CD14-positive monocyte (primary cell): ENCODE measurements around the gene ADM2. TPM values are rescaled to one million over a fixed set of nuclear protein-coding genes. Genes with fewer than 3 reads are reported as not detected.

ENCODE experiments used
- DNase-seq, 3 donors: peaks; one replicate each; pipeline ENCODE4 v3.0.0-alpha.2; 2011 to 2022
- H2AFZ ChIP-seq: 2 replicates; pipeline ENCODE4 v1.6.0; 2012; ENCODE audit warnings: mild to moderate bottlenecking, low read depth, low read length, inconsistent platforms; ENCODE audit not compliant: insufficient read depth, poor library complexity, severe bottlenecking
- H3K27ac ChIP-seq, 2 donors: 1 replicate in 1 of 2; 2 replicates in 1 of 2; pipeline ENCODE4 v1.5.1; 2012 to 2013; ENCODE audit warnings: low read length in 2 of 2, control low read depth in 1 of 2, inconsistent platforms in 1 of 2, low read depth in 1 of 2, mild to moderate bottlenecking in 1 of 2
- H3K27me3 ChIP-seq, 2 donors: one replicate each; pipeline versions ENCODE4 v1.6.0 to v1.6.1; 2011 to 2013; ENCODE audit warnings: low read length in 2 of 2; ENCODE audit not compliant: control insufficient read depth in 2 of 2, insufficient read depth in 2 of 2
- H3K36me3 ChIP-seq, 2 donors: replicated peaks in 1 of 2; 1 replicate in 1 of 2; 2 replicates in 1 of 2; pipeline versions ENCODE4 v1.5.1 to v1.6.1; 2012 to 2013; ENCODE audit warnings: low read length in 2 of 2, control low read depth in 1 of 2, inconsistent platforms in 1 of 2, mild to moderate bottlenecking in 1 of 2; ENCODE audit not compliant: insufficient read depth in 2 of 2, control insufficient read depth in 1 of 2
- H3K4me1 ChIP-seq, 2 donors: 1 replicate in 1 of 2; 2 replicates in 1 of 2; pipeline versions ENCODE4 v1.5.1 to v1.6.1; 2012 to 2013; ENCODE audit warnings: low read length in 2 of 2, control low read depth in 1 of 2, inconsistent platforms in 1 of 2, mild to moderate bottlenecking in 1 of 2, moderate library complexity in 1 of 2; ENCODE audit not compliant: insufficient read depth in 2 of 2, control insufficient read depth in 1 of 2
- H3K4me2 ChIP-seq: replicated peaks from 2 replicates; pipeline ENCODE3; 2012; ENCODE audit warnings: low read length, moderate library complexity, mild to moderate bottlenecking; ENCODE audit not compliant: poor library complexity, severe bottlenecking; ENCODE audit errors: extremely low read depth
- H3K4me3 ChIP-seq, 3 experiments: fragments of 200-600 bp in 1 of 3; sonication (generic) in 1 of 3; replicated peaks in 1 of 3; 1 replicate in 2 of 3; 2 replicates in 1 of 3; pipeline ENCODE4 v1.5.1; 2011 to 2013; ENCODE audit warnings: low read length in 3 of 3, mild to moderate bottlenecking in 3 of 3, control low read depth in 2 of 3, low read depth in 2 of 3, inconsistent platforms in 1 of 3, moderate library complexity in 1 of 3
- H3K79me2 ChIP-seq: 2 replicates; pipeline ENCODE4 v1.6.0; 2012; ENCODE audit warnings: mild to moderate bottlenecking, control low read depth, inconsistent platforms, low read length, moderate library complexity; ENCODE audit not compliant: insufficient read depth
- H3K9ac ChIP-seq: 2 replicates; pipeline ENCODE4 v1.6.0; 2017; ENCODE audit warnings: low read length, mild to moderate bottlenecking; ENCODE audit not compliant: insufficient read depth, poor library complexity, severe bottlenecking
- H3K9me3 ChIP-seq, 2 donors: replicated peaks in 1 of 2; 1 replicate in 1 of 2; 2 replicates in 1 of 2; pipeline versions ENCODE4 v1.5.1 to v1.6.1; 2012 to 2013; ENCODE audit warnings: low read length in 2 of 2, control low read depth in 1 of 2; ENCODE audit not compliant: control insufficient read depth in 1 of 2, insufficient read depth in 1 of 2
- H4K20me1 ChIP-seq: 2 replicates; pipeline ENCODE4 v1.6.0; 2012; ENCODE audit warnings: mild to moderate bottlenecking, low read length, control low read depth, moderate library complexity; ENCODE audit not compliant: insufficient read depth
- H3K27ac Mint-ChIP-seq, 7 donors: one replicate each; pipeline ENCODE4 v1.8.0; 2020; ENCODE audit warnings: mild to moderate bottlenecking in 7 of 7, mixed read lengths in 7 of 7, moderate library complexity in 6 of 7, inconsistent platforms in 2 of 7
- H3K27me3 Mint-ChIP-seq, 3 donors: one replicate each; pipeline ENCODE4 v1.8.0; 2021 to 2022; ENCODE audit warnings: low read depth in 3 of 3, mild to moderate bottlenecking in 3 of 3, mixed read lengths in 3 of 3, moderate library complexity in 3 of 3, inconsistent platforms in 1 of 3
- H3K36me3 Mint-ChIP-seq, 2 donors: one replicate each; pipeline ENCODE4 v1.8.0; 2020; ENCODE audit warnings: mixed read lengths in 2 of 2, inconsistent platforms in 1 of 2, mild to moderate bottlenecking in 1 of 2
- H3K4me1 Mint-ChIP-seq: one replicate; pipeline ENCODE4 v1.8.0; 2020; ENCODE audit warnings: mild to moderate bottlenecking, mixed read lengths
- H3K4me3 Mint-ChIP-seq, 2 donors: one replicate each; pipeline ENCODE4 v1.8.0; 2020; ENCODE audit warnings: mild to moderate bottlenecking in 2 of 2, mixed read lengths in 2 of 2, moderate library complexity in 1 of 2
- H3K9me3 Mint-ChIP-seq, 7 donors: one replicate each; pipeline ENCODE4 v1.8.0; 2020 to 2022; ENCODE audit warnings: mixed read lengths in 7 of 7, mild to moderate bottlenecking in 6 of 7, moderate library complexity in 6 of 7, inconsistent platforms in 2 of 7
- CTCF ChIP-seq: fragments of 200-600 bp; IDR thresholded peaks from one replicate; pipeline ENCODE4 v1.8.0; 2022; ENCODE audit warnings: antibody characterized with exemption, mild to moderate bottlenecking
- WGBS: methylation state at CpG from one replicate; pipeline ENCODE4 v1.1.5; 2013; ENCODE audit warnings: missing lambda C conversion rate; ENCODE audit not compliant: insufficient coverage; 5-methylcytosine and 5-hydroxymethylcytosine counted together
- intact Hi-C, 2 donors: fragments of 100-400 bp; cut with micrococcal nuclease; formaldehyde crosslinking; loops; one replicate each; pipeline versions ENCODE4 v1.15.0 to v1.15.1; 2023
- polyA plus RNA-seq, 3 donors: library from polyadenylated mRNA; depleted of rRNA in 1 of 3; unstranded in 2 of 3; stranded (reverse) in 1 of 3; fragments of 300-500 nt in 2 of 3; fragments of >200 nt in 1 of 3; fragmentation: Illumina TruSeq in 2 of 3; gene quantifications; 1 replicate in 2 of 3; 2 replicates in 1 of 3; pipeline ENCODE4 v1.2.3, GENCODE V29; 2012 to 2021

Gene ADM2
- polyA plus RNA-seq, 3 donors, result 0.05 TPM; not detected in 2

DNA sequence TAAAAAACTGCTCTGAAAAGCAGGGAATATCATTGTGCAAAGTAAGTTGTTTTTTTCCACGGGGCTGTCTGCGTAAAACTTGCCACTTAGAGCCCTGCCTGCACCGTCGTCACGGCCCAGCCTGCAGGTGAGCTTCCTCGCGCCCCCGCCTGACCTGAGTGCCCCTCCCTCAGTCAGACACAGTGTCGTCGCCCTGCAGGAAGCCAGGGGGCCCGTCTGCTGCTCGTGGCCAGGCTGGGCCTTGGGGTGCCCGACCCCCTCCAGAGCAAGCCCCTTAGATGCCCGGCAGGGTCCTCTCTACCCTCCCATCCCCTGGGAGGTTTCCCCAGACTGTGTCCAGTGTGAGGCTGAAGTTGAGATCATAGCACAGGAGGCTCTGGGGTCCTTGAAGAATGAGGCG is 38.1 kb upstream of the ADM2 start:
- Mint-ChIP-seq H3K27me3 (no peaks in the 10 kb centered on the region), H3K4me3 (no peak overlapping the region), H3K9me3 (no peaks in the 10 kb centered on the region), H3K27ac (peak overlapping the region in 4 of 7 donors; percentile 36 to 68 (median 57)), H3K4me1 (peaks cover 2% of the 10 kb centered on the region), H3K36me3 (peaks cover 42 to 76% of the 10 kb centered on the region in 2 donors)
- Histone ChIP-seq H3K9me3 (no peaks in the 10 kb centered on the region), H3K4me3 (no peak overlapping the region), H2AFZ (no peak overlapping the region), H3K27me3 (no peaks in the 10 kb centered on the region), H3K36me3 (peaks cover 72 to 88% of the 10 kb centered on the region in 2 donors), H3K4me2 (no peak overlapping the region), H4K20me1 (peaks cover 58% of the 10 kb centered on the region), H3K9ac (no peak overlapping the region), H3K79me2 (no peaks in the 10 kb centered on the region), H3K27ac (no peak overlapping the region), H3K4me1 (no peaks in the 10 kb centered on the region)
- no peak for DNase-seq
- intact Hi-C loops, result no loop called here
- TF ChIP-seq CTCF, result no peak
- 81% methylated on average over 14 of the region's 15 CpGs for WGBS

DNA sequence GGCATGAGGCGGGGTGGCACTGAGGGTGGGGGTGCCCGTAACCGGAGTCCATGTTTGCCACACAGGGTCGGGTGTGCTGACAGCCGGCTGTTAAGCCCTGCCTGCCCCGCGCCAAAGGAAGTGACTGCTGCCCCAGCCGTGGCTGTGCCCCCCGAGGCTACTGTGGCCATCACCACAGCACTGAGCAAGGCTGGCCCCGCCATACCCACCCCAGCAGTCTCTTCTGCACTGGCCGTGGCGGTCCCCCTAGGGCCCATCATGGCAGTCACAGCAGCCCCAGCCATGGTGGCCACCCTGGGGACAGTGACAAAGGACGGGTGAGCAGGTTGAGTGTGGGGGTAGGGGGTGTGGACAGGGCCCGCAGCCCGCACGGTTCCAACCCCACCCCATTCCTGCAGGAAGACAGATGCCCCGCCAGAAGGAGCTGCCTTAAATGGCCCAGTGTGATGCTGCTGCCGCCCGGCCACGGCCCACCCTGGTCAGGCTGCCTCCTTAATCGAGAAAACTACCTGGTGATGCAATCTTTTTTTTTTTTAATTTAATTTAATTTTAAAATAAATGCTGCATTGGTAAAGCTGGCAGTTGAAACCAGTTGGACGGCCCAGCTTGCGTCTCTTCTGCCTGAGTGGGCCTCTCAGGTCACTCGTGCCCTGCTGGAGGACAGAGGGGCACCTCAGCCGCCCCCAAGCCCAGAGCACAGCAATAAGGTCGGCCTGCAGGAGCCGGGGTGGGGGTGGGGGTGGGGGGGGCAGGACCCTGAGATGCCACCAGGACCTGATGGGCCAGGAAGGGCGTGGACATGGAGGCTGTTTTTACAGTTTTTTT is 37.3 kb upstream of the ADM2 start:
- Mint-ChIP-seq H3K4me3 (no peak overlapping the region), H3K4me1 (peaks cover 2% of the 10 kb centered on the region), H3K36me3 (peaks cover 43 to 76% of the 10 kb centered on the region in 2 donors), H3K9me3 (no peaks in the 10 kb centered on the region), H3K27me3 (no peaks in the 10 kb centered on the region), H3K27ac (no peak overlapping the region)
- Histone ChIP-seq H3K36me3 (peaks cover 72 to 88% of the 10 kb centered on the region in 2 donors), H3K9me3 (no peaks in the 10 kb centered on the region), H2AFZ (no peak overlapping the region), H3K27me3 (no peaks in the 10 kb centered on the region), H3K4me1 (no peaks in the 10 kb centered on the region), H4K20me1 (peaks cover 57% of the 10 kb centered on the region), H3K27ac (no peak overlapping the region), H3K4me3 (no peak overlapping the region), H3K79me2 (no peaks in the 10 kb centered on the region), H3K9ac (no peak overlapping the region), H3K4me2 (no peak overlapping the region)
- no peak for TF ChIP-seq CTCF
- 86% methylated on average over 15 of the region's 28 CpGs for WGBS
- intact Hi-C loops, result no loop called here
- no peak for DNase-seq
